ENCODE results near the gene CATSPER3. TPM values are rescaled to one million over a fixed set of nuclear protein-coding genes. Genes with fewer than 3 reads are reported as not detected.

The CATSPER3 gene
- total RNA-seq, 1 donor from 2014 or later = 0.52 TPM

GRCh38 chr5:135032999-135033861 is 65.5 kb downstream of the CATSPER3 start:
- Histone ChIP-seq H3K27me3 (ENCODE audit: control insufficient read depth in 3 of 3, insufficient read depth in 3 of 3, low read length in 3 of 3) (peaks cover 51 to 60% (median 60%) of the 10 kb centered on the region in 3 donors), H3K4me1 (ENCODE audit: control insufficient read depth in 3 of 3, insufficient read depth in 3 of 3, low read length in 3 of 3) (peaks cover 26 to 29% (median 26%) of the 10 kb centered on the region in 3 donors), H3K36me3 (ENCODE audit: control insufficient read depth in 3 of 3, insufficient read depth in 3 of 3, low read length in 3 of 3) (peaks cover 0 to 6% (median 5%) of the 10 kb centered on the region in 3 donors), H3K27ac (ENCODE audit: low read depth, low read length) (peak overlapping the region; percentile 89), H3K9ac (ENCODE audit: low read depth in 1 of 3, low read length in 3 of 3) (peak overlapping the region; percentile 73 to 91 (median 90)), H3K9me3 (ENCODE audit: control insufficient read depth in 3 of 3, low read length in 3 of 3) (no peaks in the 10 kb centered on the region), H3K4me3 (ENCODE audit: low read length in 3 of 3) (peak overlapping the region; percentile 75 to 87 (median 75))

- Histone ChIP-seq H3K9ac (ENCODE audit: low read depth in 1 of 3, low read length in 3 of 3) (peak within 1 kb of the TSS; percentile 73 to 91 (median 90)), H3K27ac (ENCODE audit: low read depth, low read length) (peak within 1 kb of the TSS; percentile 89), H3K27me3 (ENCODE audit: control insufficient read depth in 3 of 3, insufficient read depth in 3 of 3, low read length in 3 of 3) (peaks cover 57 to 64% (median 63%) of the 10 kb centered on the region in 3 donors), H3K36me3 (ENCODE audit: control insufficient read depth in 3 of 3, insufficient read depth in 3 of 3, low read length in 3 of 3) (peaks cover 0 to 3% (median 3%) of the 10 kb centered on the region in 3 donors), H3K9me3 (ENCODE audit: control insufficient read depth in 3 of 3, low read length in 3 of 3) (no peaks in the 10 kb centered on the region), H3K4me1 (ENCODE audit: control insufficient read depth in 3 of 3, insufficient read depth in 3 of 3, low read length in 3 of 3) (peaks cover 26 to 32% (median 26%) of the 10 kb centered on the region in 3 donors), H3K4me3 (ENCODE audit: low read length in 3 of 3) (peak within 1 kb of the TSS; percentile 75 to 87 (median 75))
These were observed 66.2 kb downstream of the CATSPER3 start, which contains the start of gene PITX1 for GRCh38 chr5:135033901-135034235. Gene PITX1 (minus strand): TSS chr5:135034228. CDS start chr5:135033881, 347 bp downstream.

GRCh38 chr5:135034236-135034962 is 66.7 kb downstream of the CATSPER3 start:
- Histone ChIP-seq H3K4me3 (ENCODE audit: low read length in 3 of 3) (peak overlapping the region in 2 of 3 donors; percentile 63 to 75), H3K4me1 (ENCODE audit: control insufficient read depth in 3 of 3, insufficient read depth in 3 of 3, low read length in 3 of 3) (peaks cover 26 to 38% (median 30%) of the 10 kb centered on the region in 3 donors), H3K27ac (ENCODE audit: low read depth, low read length) (peak overlapping the region; percentile 82), H3K27me3 (ENCODE audit: control insufficient read depth in 3 of 3, insufficient read depth in 3 of 3, low read length in 3 of 3) (peaks cover 62 to 64% (median 64%) of the 10 kb centered on the region in 3 donors), H3K36me3 (ENCODE audit: control insufficient read depth in 3 of 3, insufficient read depth in 3 of 3, low read length in 3 of 3) (no peaks in the 10 kb centered on the region), H3K9ac (ENCODE audit: low read depth in 1 of 3, low read length in 3 of 3) (peak overlapping the region in 2 of 3 donors; percentile 59 to 91), H3K9me3 (ENCODE audit: control insufficient read depth in 3 of 3, low read length in 3 of 3) (no peaks in the 10 kb centered on the region)

- Histone ChIP-seq H3K27ac (ENCODE audit: low read depth, low read length) (peak overlapping the region; percentile 82), H3K4me1 (ENCODE audit: control insufficient read depth in 3 of 3, insufficient read depth in 3 of 3, low read length in 3 of 3) (peaks cover 26 to 39% (median 32%) of the 10 kb centered on the region in 3 donors), H3K9ac (ENCODE audit: low read depth in 1 of 3, low read length in 3 of 3) (peak overlapping the region; percentile 20 to 72 (median 59)), H3K36me3 (ENCODE audit: control insufficient read depth in 3 of 3, insufficient read depth in 3 of 3, low read length in 3 of 3) (no peaks in the 10 kb centered on the region), H3K9me3 (ENCODE audit: control insufficient read depth in 3 of 3, low read length in 3 of 3) (no peaks in the 10 kb centered on the region), H3K4me3 (ENCODE audit: low read length in 3 of 3) (peak overlapping the region in 1 of 3 donors; percentile 63), H3K27me3 (ENCODE audit: control insufficient read depth in 3 of 3, insufficient read depth in 3 of 3, low read length in 3 of 3) (peaks cover 64 to 70% (median 65%) of the 10 kb centered on the region in 3 donors)
These were observed 67.4 kb downstream of the CATSPER3 start for GRCh38 chr5:135034963-135035677.

GRCh38 chr5:135035678-135036030 is 67.9 kb downstream of the CATSPER3 start:
- H3K4me3 ChIP-seq (ENCODE audit: low read length in 3 of 3) = no peak overlapping the region
- H3K36me3 ChIP-seq (ENCODE audit: control insufficient read depth in 3 of 3, insufficient read depth in 3 of 3, low read length in 3 of 3) = no peaks in the 10 kb centered on the region
- H3K27me3 ChIP-seq (ENCODE audit: control insufficient read depth in 3 of 3, insufficient read depth in 3 of 3, low read length in 3 of 3) = peaks cover 64 to 69% (median 64%) of the 10 kb centered on the region in 3 donors
- H3K4me1 ChIP-seq (ENCODE audit: control insufficient read depth in 3 of 3, insufficient read depth in 3 of 3, low read length in 3 of 3) = peaks cover 21 to 37% (median 28%) of the 10 kb centered on the region in 3 donors
- H3K27ac ChIP-seq (ENCODE audit: low read depth, low read length) = no peak overlapping the region
- peak overlapping the region in 2 of 3 donors; percentile 20 to 40 for H3K9ac ChIP-seq (ENCODE audit: low read depth in 1 of 3, low read length in 3 of 3)
- no peaks in the 10 kb centered on the region for H3K9me3 ChIP-seq (ENCODE audit: control insufficient read depth in 3 of 3, low read length in 3 of 3)

GRCh38 chr5:135036405-135036804 is 68.7 kb downstream of the CATSPER3 start:
- peaks cover 63 to 66% (median 64%) of the 10 kb centered on the region in 3 donors for H3K27me3 ChIP-seq (ENCODE audit: control insufficient read depth in 3 of 3, insufficient read depth in 3 of 3, low read length in 3 of 3)
- H3K9ac ChIP-seq (ENCODE audit: low read depth in 1 of 3, low read length in 3 of 3) = no peak overlapping the region
- H3K4me1 ChIP-seq (ENCODE audit: control insufficient read depth in 3 of 3, insufficient read depth in 3 of 3, low read length in 3 of 3) = peaks cover 13 to 30% (median 24%) of the 10 kb centered on the region in 3 donors
- no peaks in the 10 kb centered on the region for H3K9me3 ChIP-seq (ENCODE audit: control insufficient read depth in 3 of 3, low read length in 3 of 3)
- H3K4me3 ChIP-seq (ENCODE audit: low read length in 3 of 3) = no peak overlapping the region
- no peaks in the 10 kb centered on the region for H3K36me3 ChIP-seq (ENCODE audit: control insufficient read depth in 3 of 3, insufficient read depth in 3 of 3, low read length in 3 of 3)
- H3K27ac ChIP-seq (ENCODE audit: low read depth, low read length) = no peak overlapping the region

- H3K27ac ChIP-seq (ENCODE audit: low read depth, low read length) = no peak overlapping the region
- peaks cover 58 to 65% (median 64%) of the 10 kb centered on the region in 3 donors for H3K27me3 ChIP-seq (ENCODE audit: control insufficient read depth in 3 of 3, insufficient read depth in 3 of 3, low read length in 3 of 3)
- no peak overlapping the region for H3K4me3 ChIP-seq (ENCODE audit: low read length in 3 of 3)
- H3K9me3 ChIP-seq (ENCODE audit: control insufficient read depth in 3 of 3, low read length in 3 of 3) = no peaks in the 10 kb centered on the region
- no peaks in the 10 kb centered on the region for H3K36me3 ChIP-seq (ENCODE audit: control insufficient read depth in 3 of 3, insufficient read depth in 3 of 3, low read length in 3 of 3)
- no peak overlapping the region for H3K9ac ChIP-seq (ENCODE audit: low read depth in 1 of 3, low read length in 3 of 3)
- peaks cover 11 to 22% (median 18%) of the 10 kb centered on the region in 3 donors for H3K4me1 ChIP-seq (ENCODE audit: control insufficient read depth in 3 of 3, insufficient read depth in 3 of 3, low read length in 3 of 3)
These were observed 70.0 kb downstream of the CATSPER3 start for GRCh38 chr5:135037519-135038204.

GRCh38 chr5:135038205-135038812 is 70.6 kb downstream of the CATSPER3 start:
- H3K4me1 ChIP-seq (ENCODE audit: control insufficient read depth in 3 of 3, insufficient read depth in 3 of 3, low read length in 3 of 3) = peaks cover 8 to 22% (median 17%) of the 10 kb centered on the region in 3 donors
- no peaks in the 10 kb centered on the region for H3K9me3 ChIP-seq (ENCODE audit: control insufficient read depth in 3 of 3, low read length in 3 of 3)
- no peak overlapping the region for H3K27ac ChIP-seq (ENCODE audit: low read depth, low read length)
- peak overlapping the region in 1 of 3 donors; percentile 8 for H3K9ac ChIP-seq (ENCODE audit: low read depth in 1 of 3, low read length in 3 of 3)
- H3K36me3 ChIP-seq (ENCODE audit: control insufficient read depth in 3 of 3, insufficient read depth in 3 of 3, low read length in 3 of 3) = no peaks in the 10 kb centered on the region
- peaks cover 56 to 72% (median 60%) of the 10 kb centered on the region in 3 donors for H3K27me3 ChIP-seq (ENCODE audit: control insufficient read depth in 3 of 3, insufficient read depth in 3 of 3, low read length in 3 of 3)
- H3K4me3 ChIP-seq (ENCODE audit: low read length in 3 of 3) = no peak overlapping the region

Data from skeletal muscle tissue (tissue), 4 donors.